ENCODE data around the gene HSD17B14. TPM values are rescaled to one million over a fixed set of nuclear protein-coding genes. Genes with fewer than 3 reads are reported as not detected.

Gene HSD17B14
- total and polyA plus RNA-seq, 2 of the 13 experiments (the other 11 are each of a cell fraction or from before 2014, with no cell fraction given), result 0.58 to 1.2 TPM

DNA sequence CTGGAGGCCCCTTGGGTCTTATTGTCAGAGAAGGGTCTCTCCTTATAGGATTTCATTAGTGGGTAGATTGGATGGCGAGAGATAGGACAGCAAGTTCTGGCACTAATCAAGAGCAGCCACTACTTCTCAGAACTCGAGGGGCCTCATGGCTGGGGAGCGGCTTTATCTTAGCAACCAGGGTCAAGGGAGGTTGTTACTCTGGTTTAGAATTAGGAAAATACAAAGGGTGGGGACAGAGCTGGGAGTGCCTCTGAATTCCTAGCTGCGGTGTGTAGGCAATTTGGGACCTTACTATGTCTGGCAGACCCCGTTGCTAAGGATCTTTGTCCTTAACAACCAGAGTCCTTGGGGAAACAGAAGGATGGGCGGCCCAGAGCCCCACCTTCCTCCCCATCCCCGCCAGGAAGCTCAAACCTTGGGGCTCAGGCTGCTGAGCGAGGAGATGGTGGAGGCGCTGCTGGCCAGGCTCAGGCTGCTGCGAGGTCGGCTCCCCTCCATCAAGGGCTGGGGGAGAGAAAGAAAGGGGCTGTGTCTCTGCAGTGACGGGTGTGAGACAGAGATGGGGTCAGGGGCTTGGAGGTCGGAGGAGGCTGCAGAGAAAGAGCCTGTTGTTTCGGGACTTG lies 30.9 kb upstream of the HSD17B14 start (continued):
- TF ChIP-seq JDP2 (CRISPR knock-in tag; IDR thresholded peaks at IDR 0.05; ENCODE audit: borderline replicate concordance), result no peak
- peak; percentile 27; the same call in 1 of the 2 replicates for TF ChIP-seq ZNF501 (CRISPR knock-in tag; IDR thresholded peaks at IDR 0.05)
- no peak for TF ChIP-seq ZNF235 (CRISPR knock-in tag; IDR thresholded peaks at IDR 0.05; ENCODE audit: borderline replicate concordance)
- TF ChIP-seq ZNF253 (CRISPR knock-in tag; IDR thresholded peaks at IDR 0.05; ENCODE audit: borderline replicate concordance), result no peak
- TF ChIP-seq ZNF577 (CRISPR knock-in tag; IDR thresholded peaks at IDR 0.05; ENCODE audit: borderline replicate concordance, low read depth), result no peak
- TF ChIP-seq SNAPC4 (CRISPR knock-in tag; IDR thresholded peaks at IDR 0.05), result no peak
- no peak for TF ChIP-seq ZNF572 (CRISPR knock-in tag; IDR thresholded peaks at IDR 0.05)
- TF ChIP-seq MAFG (CRISPR knock-in tag; IDR thresholded peaks at IDR 0.05), result no peak
- peak; percentile 34 for TF ChIP-seq ZMYM3 (CRISPR knock-in tag; IDR thresholded peaks at IDR 0.05)
- 0 out of 2 replicates have a peak, but pooled peaks have one; percentile 28 for TF ChIP-seq KDM1A (CRISPR knock-in tag; IDR thresholded peaks at IDR 0.05)
- no peak for TF ChIP-seq GATAD1 (CRISPR knock-in tag; IDR thresholded peaks at IDR 0.05)
- TF ChIP-seq ZNF430 (CRISPR knock-in tag; IDR thresholded peaks at IDR 0.05), result no peak
- TF ChIP-seq, protein P1, sequence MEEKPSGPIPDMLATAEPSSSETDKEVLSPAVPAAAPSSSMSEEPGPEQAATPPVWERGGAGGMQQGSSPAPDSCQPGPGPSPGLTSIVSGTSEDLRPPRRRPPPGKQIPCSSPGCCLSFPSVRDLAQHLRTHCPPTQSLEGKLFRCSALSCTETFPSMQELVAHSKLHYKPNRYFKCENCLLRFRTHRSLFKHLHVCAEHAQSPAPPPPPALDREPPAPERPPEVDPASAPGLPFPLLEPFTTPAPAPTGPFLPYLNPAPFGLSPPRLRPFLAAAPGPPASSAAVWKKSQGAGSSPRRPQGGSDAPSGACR (CRISPR knock-in tag; IDR thresholded peaks at IDR 0.05), result no peak
- TF ChIP-seq ZNF674 (CRISPR knock-in tag; IDR thresholded peaks at IDR 0.05; ENCODE audit: low read depth), result no peak
- TF ChIP-seq ZBTB39 (CRISPR knock-in tag; IDR thresholded peaks at IDR 0.05), result 0 out of 2 replicates have a peak, but pooled peaks have one; percentile 38
- no peak for TF ChIP-seq HMG20B (CRISPR knock-in tag; conservative IDR thresholded peaks at IDR 0.05)

Measured in HepG2 (cell line).